OCI-LY1 (cell line): Measurements from ENCODE around the gene TRO.

Experiments used
- H2AFZ ChIP-seq: fragments of 200-600 bp; sonication (generic), shearing (Covaris generic); 2 replicates; pipeline ENCODE4 v1.6.0; 2014; ENCODE audit warnings: antibody characterized with exemption, mild to moderate bottlenecking, low read length
- H3F3A ChIP-seq: fragments of 200-600 bp; sonication (generic), shearing (Covaris generic); 2 replicates; pipeline ENCODE4 v1.6.0; 2014; ENCODE audit warnings: mild to moderate bottlenecking, antibody characterized with exemption, low read length, moderate library complexity; ENCODE audit not compliant: insufficient read depth
- H3K27ac ChIP-seq: fragments of 200-600 bp; sonication (generic); 2 replicates; pipeline ENCODE4 v1.5.1; 2014; ENCODE audit warnings: low read length, mixed run types, mild to moderate bottlenecking, low read depth; ENCODE audit not compliant: poor library complexity, severe bottlenecking
- H3K27me3 ChIP-seq: fragments of 200-600 bp; sonication (generic); 2 replicates; pipeline ENCODE4 v1.6.0; 2014; ENCODE audit warnings: antibody characterized with exemption, mild to moderate bottlenecking, low read length, moderate library complexity; ENCODE audit not compliant: insufficient read depth
- H3K36me3 ChIP-seq: fragments of 200-600 bp; sonication (generic); 2 replicates; pipeline ENCODE4 v1.6.1; 2014; ENCODE audit warnings: mild to moderate bottlenecking, antibody characterized with exemption, low read length, moderate library complexity, mixed read lengths; ENCODE audit not compliant: insufficient read depth
- H3K4me1 ChIP-seq: fragments of 200-600 bp; sonication (generic); 2 replicates; pipeline ENCODE4 v1.5.1; 2014; ENCODE audit warnings: mild to moderate bottlenecking, low read length, moderate library complexity; ENCODE audit not compliant: insufficient read depth, severe bottlenecking
- H3K4me2 ChIP-seq: fragments of 200-600 bp; sonication (generic), shearing (Covaris generic); 2 replicates; pipeline ENCODE4 v1.6.1; 2014; ENCODE audit warnings: low read length
- H3K4me3 ChIP-seq: fragments of 200-600 bp; sonication (generic); 2 replicates; pipeline ENCODE4 v1.5.1; 2014; ENCODE audit warnings: low read length, low read depth, mild to moderate bottlenecking, mixed read lengths; ENCODE audit not compliant: poor library complexity, severe bottlenecking
- H3K79me2 ChIP-seq: fragments of 200-600 bp; shearing (Covaris generic); 2 replicates; pipeline ENCODE4 v1.6.1; 2016; ENCODE audit warnings: mixed run types, low read length, mixed read lengths; ENCODE audit not compliant: insufficient read depth
- H3K9ac ChIP-seq: fragments of 200-600 bp; sonication (generic), shearing (Covaris generic); 2 replicates; pipeline ENCODE4 v1.6.1; 2014; ENCODE audit warnings: mild to moderate bottlenecking, low read length, mixed read lengths
- H3K9me2 ChIP-seq: fragments of 200-600 bp; sonication (generic), shearing (Covaris generic); 2 replicates; pipeline ENCODE4 v1.6.1; 2014; ENCODE audit warnings: low read depth, mild to moderate bottlenecking, low read length, mixed read lengths
- H3K9me3 ChIP-seq: fragments of 200-600 bp; shearing (Covaris generic); 2 replicates; pipeline ENCODE4 v1.6.1; 2014; ENCODE audit warnings: low read length, mixed read lengths
- H4K20me1 ChIP-seq: fragments of 200-600 bp; sonication (generic), shearing (Covaris generic); 2 replicates; pipeline ENCODE4 v1.6.0; 2016; ENCODE audit warnings: mild to moderate bottlenecking, low read length; ENCODE audit not compliant: insufficient read depth
- EZH2 ChIP-seq: fragments of 200-600 bp; sonication (generic), shearing (Covaris generic); IDR thresholded peaks from 2 replicates; pipeline ENCODE4 v1.8.0; 2017; ENCODE audit warnings: borderline replicate concordance, mixed run types, mild to moderate bottlenecking, antibody characterized with exemption, low read length, moderate library complexity, mixed read lengths
- TF ChIP-seq, protein P1 (sequence below): fragments of 200-600 bp; sonication (generic), shearing (Covaris generic); IDR thresholded peaks from 2 replicates; pipeline ENCODE4 v1.5.1; 2017; ENCODE audit warnings: mild to moderate bottlenecking, antibody characterized with exemption, low read length, moderate library complexity, mixed read lengths

TRO gene

DNA sequence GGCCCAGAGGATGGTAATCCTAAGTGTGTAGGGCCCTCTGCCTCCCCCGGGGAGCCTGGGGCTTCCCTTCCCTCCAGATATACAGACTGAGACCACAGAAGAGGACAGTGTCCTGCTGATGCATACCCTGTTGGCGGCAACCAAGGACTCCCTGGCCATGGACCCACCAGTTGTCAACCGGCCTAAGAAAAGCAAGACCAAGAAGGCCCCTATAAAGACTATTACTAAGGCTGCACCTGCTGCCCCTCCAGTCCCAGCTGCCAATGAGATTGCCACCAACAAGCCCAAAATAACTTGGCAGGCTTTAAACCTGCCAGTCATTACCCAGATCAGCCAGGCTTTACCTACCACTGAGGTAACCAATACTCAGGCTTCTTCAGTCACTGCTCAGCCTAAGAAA, 1.9 kb downstream of the TRO start:
- no peaks in the 10 kb centered on the region for H4K20me1 ChIP-seq
- H3K9ac ChIP-seq = no peak overlapping the region; the same call in 1 of the 2 replicates
- no peak for TF ChIP-seq EZH2
- TF ChIP-seq, protein P1, sequence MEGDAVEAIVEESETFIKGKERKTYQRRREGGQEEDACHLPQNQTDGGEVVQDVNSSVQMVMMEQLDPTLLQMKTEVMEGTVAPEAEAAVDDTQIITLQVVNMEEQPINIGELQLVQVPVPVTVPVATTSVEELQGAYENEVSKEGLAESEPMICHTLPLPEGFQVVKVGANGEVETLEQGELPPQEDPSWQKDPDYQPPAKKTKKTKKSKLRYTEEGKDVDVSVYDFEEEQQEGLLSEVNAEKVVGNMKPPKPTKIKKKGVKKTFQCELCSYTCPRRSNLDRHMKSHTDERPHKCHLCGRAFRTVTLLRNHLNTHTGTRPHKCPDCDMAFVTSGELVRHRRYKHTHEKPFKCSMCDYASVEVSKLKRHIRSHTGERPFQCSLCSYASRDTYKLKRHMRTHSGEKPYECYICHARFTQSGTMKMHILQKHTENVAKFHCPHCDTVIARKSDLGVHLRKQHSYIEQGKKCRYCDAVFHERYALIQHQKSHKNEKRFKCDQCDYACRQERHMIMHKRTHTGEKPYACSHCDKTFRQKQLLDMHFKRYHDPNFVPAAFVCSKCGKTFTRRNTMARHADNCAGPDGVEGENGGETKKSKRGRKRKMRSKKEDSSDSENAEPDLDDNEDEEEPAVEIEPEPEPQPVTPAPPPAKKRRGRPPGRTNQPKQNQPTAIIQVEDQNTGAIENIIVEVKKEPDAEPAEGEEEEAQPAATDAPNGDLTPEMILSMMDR = no peak
- H3K4me1 ChIP-seq = no peaks in the 10 kb centered on the region
- H3K9me2 ChIP-seq = no peaks in the 10 kb centered on the region
- H2AFZ ChIP-seq = no peak overlapping the region
- H3K9me3 ChIP-seq = no peaks in the 10 kb centered on the region
- no peaks in the 10 kb centered on the region for H3K27me3 ChIP-seq
- no peak overlapping the region for H3K4me2 ChIP-seq
- H3K79me2 ChIP-seq = no peaks in the 10 kb centered on the region
- H3K27ac ChIP-seq = no peak overlapping the region
- H3F3A ChIP-seq = no peaks in the 10 kb centered on the region
- H3K36me3 ChIP-seq = 0 out of 2 replicates have a peak, but pooled peaks cover under 1% of the 10 kb centered on the region
- H3K4me3 ChIP-seq = no peak overlapping the region

DNA sequence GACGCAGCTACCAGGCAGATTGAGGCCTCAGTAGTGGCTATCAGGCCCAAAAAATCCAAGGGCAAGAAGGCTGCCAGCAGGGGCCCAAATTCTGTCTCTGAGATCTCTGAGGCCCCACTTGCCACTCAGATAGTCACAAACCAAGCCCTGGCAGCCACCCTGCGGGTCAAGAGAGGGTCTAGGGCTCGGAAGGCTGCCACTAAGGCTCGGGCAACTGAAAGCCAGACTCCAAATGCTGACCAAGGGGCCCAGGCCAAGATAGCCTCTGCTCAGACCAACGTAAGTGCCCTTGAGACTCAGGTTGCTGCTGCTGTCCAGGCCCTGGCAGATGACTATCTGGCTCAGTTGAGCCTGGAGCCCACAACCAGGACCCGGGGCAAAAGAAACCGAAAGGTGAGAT, 2.8 kb downstream of the TRO start:
- no peak overlapping the region for H3K4me2 ChIP-seq
- TF ChIP-seq, protein P1 = no peak
- no peak for TF ChIP-seq EZH2
- no peak overlapping the region for H3K27ac ChIP-seq
- no peaks in the 10 kb centered on the region for H3K79me2 ChIP-seq
- H3K9ac ChIP-seq = no peak overlapping the region
- no peaks in the 10 kb centered on the region for H3K9me3 ChIP-seq
- 0 out of 2 replicates have a peak, but pooled peaks cover 8% of the 10 kb centered on the region for H3K36me3 ChIP-seq
- no peak overlapping the region for H3K4me3 ChIP-seq
- H4K20me1 ChIP-seq = no peaks in the 10 kb centered on the region
- H3K27me3 ChIP-seq = no peaks in the 10 kb centered on the region
- H3K4me1 ChIP-seq = no peaks in the 10 kb centered on the region
- H2AFZ ChIP-seq = no peak overlapping the region
- H3F3A ChIP-seq = no peaks in the 10 kb centered on the region
- no peaks in the 10 kb centered on the region for H3K9me2 ChIP-seq

DNA sequence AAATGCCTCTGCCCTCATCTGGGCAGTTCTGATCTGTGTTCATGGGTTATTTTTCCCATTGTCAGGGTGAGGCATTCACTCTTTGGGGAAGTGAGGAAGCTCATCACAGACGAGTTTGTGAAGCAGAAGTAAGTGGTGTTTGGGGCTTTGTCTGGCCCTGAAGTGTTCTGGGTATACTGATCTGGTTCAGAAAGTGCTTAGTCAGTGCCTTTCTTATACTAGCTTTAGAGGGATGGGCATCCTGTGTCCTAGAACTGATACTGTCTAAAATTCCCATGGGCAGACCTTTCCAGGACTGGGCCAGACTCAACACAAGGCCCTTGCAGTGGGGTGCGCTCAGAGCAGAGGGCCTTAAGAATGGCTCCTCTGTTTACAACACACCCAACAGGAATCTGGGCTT, 6.4 kb downstream of the TRO start:
- TF ChIP-seq EZH2 = no peak
- TF ChIP-seq, protein P1 = no peak
- Histone ChIP-seq H3K4me3 (no peak overlapping the region), H3K9me3 (no peaks in the 10 kb centered on the region), H3K4me1 (no peaks in the 10 kb centered on the region), H3K27me3 (no peaks in the 10 kb centered on the region), H3K36me3 (peaks cover 12% of the 10 kb centered on the region; the same call in 1 of the 2 replicates), H3K9ac (no peak overlapping the region), H4K20me1 (no peaks in the 10 kb centered on the region), H3K9me2 (no peaks in the 10 kb centered on the region), H3F3A (no peaks in the 10 kb centered on the region), H3K4me2 (no peak overlapping the region), H3K79me2 (no peaks in the 10 kb centered on the region), H3K27ac (no peak overlapping the region), H2AFZ (no peak overlapping the region)
